HG02884 (cell line): Measurements from ENCODE around the gene BABAM2.

Experiments
- ATAC-seq: cut with Tn5 transposase; IDR thresholded peaks from one replicate; pipeline ENCODE4 v1.9.1; 2021; ENCODE audit warnings: mild to moderate bottlenecking, moderate library complexity; ENCODE audit not compliant: unreplicated experiment

The BABAM2 gene

DNA sequence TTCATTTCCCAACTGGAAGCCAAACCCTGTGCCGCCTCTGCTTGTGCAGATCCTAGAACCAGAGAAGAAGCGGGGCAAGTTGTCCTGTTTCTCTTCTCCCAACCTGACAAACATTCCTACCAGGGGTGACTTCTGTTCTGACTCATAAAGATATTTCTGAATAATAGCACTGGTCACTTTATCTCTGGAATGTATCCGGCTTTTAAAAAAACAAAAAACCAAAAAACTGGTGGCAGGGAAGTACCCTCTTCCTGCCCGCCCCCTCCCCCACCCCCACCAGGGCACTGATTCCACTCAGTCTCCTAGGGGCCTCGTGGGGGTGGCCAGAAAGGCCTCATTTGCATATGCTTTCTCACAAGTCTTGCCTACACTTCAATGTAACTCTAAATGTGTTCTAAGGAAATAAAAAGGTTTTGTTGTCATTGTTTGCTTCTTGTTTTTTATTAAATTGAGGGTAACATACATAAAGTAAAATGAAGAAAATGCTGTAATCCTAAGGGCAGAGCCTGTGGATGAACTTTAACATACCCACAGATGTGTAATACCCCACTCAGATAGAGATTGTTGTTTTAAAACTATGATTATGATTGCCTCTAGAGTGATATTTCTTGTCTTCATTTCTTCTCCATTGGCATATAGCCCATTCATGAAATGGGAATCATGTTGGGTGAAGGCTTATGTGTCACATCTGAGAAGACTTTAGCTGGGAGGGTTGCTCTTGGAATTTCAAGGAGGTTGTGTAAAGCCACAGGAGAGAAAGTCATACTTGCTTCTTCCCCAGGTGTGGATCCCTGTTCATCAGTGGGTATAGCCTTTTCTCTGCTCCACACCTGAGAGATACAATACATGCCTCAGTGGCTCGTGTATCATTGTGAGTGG, 496.8 kb downstream of the BABAM2 start:
- no peak for ATAC-seq
